Smooth muscle cell (in vitro differentiated cells): ENCODE results near the gene MED6. TPM values are rescaled to one million over a fixed set of nuclear protein-coding genes. Genes with fewer than 3 reads are reported as not detected.

Experiments
- polyA plus RNA-seq: library from polyadenylated mRNA; unstranded; fragments of >200 nt; fragmentation: Nextera tagmentation; extraction: Ambion mirVana; gene quantifications from 2 replicates; pipeline ENCODE4 v1.2.1, GENCODE V29; 2016
- small RNA-seq: library from RNA; depleted of rRNA; stranded (forward); fragments of <200 nt; gene quantifications from one replicate; pipeline ENCODE3, GENCODE V24; 2014
- total RNA-seq: library from RNA; depleted of rRNA; stranded (reverse); fragments of >200 nt; gene quantifications from 2 replicates; pipeline ENCODE4 v1.2.3, GENCODE V29; 2014

The MED6 gene
- total and polyA plus RNA-seq, 2 experiments from 2014 or later, result 45.6 to 58.2 TPM

Small RNAs within 50 kb of the gene (small RNA-seq; reads per million reads assigned to genes)
- gene RN7SL77P, result not detected

Other genes with a start within 250 kb of the MED6 start
- gene COX16, start 241.0 kb downstream of the MED6 start, total RNA-seq, result 64.7 and 75.2 TPM in 2 replicates
- 106 and 113 TPM in 2 replicates for gene COX16, start 241.0 kb downstream of the MED6 start, polyA plus RNA-seq
- gene SYNJ2BP, start 183.6 kb downstream of the MED6 start, total RNA-seq, result 14.8 and 18.0 TPM in 2 replicates
- 18.8 and 22.6 TPM in 2 replicates for gene SYNJ2BP, start 183.6 kb downstream of the MED6 start, polyA plus RNA-seq
- gene ADAM21, start 148.5 kb downstream of the MED6 start, total RNA-seq, result not detected in 2 replicates
- gene ADAM21, start 148.5 kb downstream of the MED6 start, polyA plus RNA-seq, result 0.21 TPM in 1 of 2 replicates, not detected in the other
- 1.1 and 2.6 TPM in 2 replicates for gene ADAM20, start 65.7 kb downstream of the MED6 start, total RNA-seq
- gene ADAM20, start 65.7 kb downstream of the MED6 start, polyA plus RNA-seq, result not detected in 2 replicates
- gene TTC9, start 41.3 kb upstream of the MED6 start, total RNA-seq, result 2.7 and 4.4 TPM in 2 replicates
- 1.2 and 1.8 TPM in 2 replicates for gene TTC9, start 41.3 kb upstream of the MED6 start, polyA plus RNA-seq
- gene MAP3K9, start 208.9 kb upstream of the MED6 start, total RNA-seq, result 2.0 and 2.4 TPM in 2 replicates
- 0.22 and 1.8 TPM in 2 replicates for gene MAP3K9, start 208.9 kb upstream of the MED6 start, polyA plus RNA-seq